Heart left ventricle (tissue), 13 donors: ENCODE data around the gene RAD51B.

ENCODE experiments used
- POLR2A ChIP-seq, 2 donors: fragments of 450-650 bp; IDR thresholded peaks; one replicate each; pipeline ENCODE4 v1.6.1; 2017; ENCODE audit warnings: antibody characterized with exemption in 2 of 2, mild to moderate bottlenecking in 2 of 2, moderate library complexity in 2 of 2
- TF ChIP-seq, protein P1 (sequence below), 12 donors: fragments of 200-600 bp; sonication (generic) in 4 of 12; IDR thresholded peaks; one replicate each; pipeline versions ENCODE4 v1.5.0 to v1.8.0; 2018 to 2022; ENCODE audit warnings: antibody characterized with exemption in 12 of 12, mild to moderate bottlenecking in 5 of 12
- donor health status: ischemic (EF 13 %, LVEDD 7.1; RV severe dilation, severe dysfunction).
- donor health status: DM: no; HTN: yes; CAD: no.
- donor health status: DM: no; HTN: no; CAD: no.
- donor health status: ischemic (EF 25% LVEDD 6.9; RV normal size, moderate dysfunction).
- donor health status: ischemic (EF 25% LVEDD 5.7; RV mildly dilated, moderate dysfunction).
- donor health status: ischemic (EF 35%, LVEDD 5.7; RV mildly dilated, moderate dysfunction).
- donor health status: nonischemic (EF 11% LVEDD 7.7; RV severe dilation, severe dysfunction).
- donor health status: DM: yes; HTN: yes; CAD: no.
- donor health status: PGD.
- donor health status: ischemic (EF 29% LVEDD 5.4; RV normal size, mild dysfunction).
- donor health status: nonischemic (EF 23%, LVEDD 6.1; RV moderate dilation, normal function).

DNA sequence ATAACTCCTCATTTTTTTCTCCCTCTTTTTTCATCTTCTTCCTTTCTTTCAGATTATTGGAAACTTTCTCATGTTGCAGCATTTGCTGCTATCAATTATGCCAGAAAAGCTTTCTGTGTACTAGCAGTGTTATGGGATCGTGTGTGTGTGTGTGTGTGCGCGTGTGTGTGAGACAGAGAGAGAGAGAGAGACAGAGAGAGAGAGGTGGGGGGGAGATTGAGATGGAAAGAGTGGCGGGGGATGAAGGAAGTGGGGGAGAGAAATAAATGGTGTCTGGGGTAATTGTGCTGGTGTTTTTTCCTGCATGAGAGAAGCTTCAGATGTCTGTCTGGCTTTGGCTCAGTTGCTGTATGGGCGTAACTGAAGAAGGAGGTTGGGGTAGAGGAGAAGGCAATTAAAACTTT is 268.9 kb downstream of the RAD51B start:
- TF ChIP-seq, protein P1, sequence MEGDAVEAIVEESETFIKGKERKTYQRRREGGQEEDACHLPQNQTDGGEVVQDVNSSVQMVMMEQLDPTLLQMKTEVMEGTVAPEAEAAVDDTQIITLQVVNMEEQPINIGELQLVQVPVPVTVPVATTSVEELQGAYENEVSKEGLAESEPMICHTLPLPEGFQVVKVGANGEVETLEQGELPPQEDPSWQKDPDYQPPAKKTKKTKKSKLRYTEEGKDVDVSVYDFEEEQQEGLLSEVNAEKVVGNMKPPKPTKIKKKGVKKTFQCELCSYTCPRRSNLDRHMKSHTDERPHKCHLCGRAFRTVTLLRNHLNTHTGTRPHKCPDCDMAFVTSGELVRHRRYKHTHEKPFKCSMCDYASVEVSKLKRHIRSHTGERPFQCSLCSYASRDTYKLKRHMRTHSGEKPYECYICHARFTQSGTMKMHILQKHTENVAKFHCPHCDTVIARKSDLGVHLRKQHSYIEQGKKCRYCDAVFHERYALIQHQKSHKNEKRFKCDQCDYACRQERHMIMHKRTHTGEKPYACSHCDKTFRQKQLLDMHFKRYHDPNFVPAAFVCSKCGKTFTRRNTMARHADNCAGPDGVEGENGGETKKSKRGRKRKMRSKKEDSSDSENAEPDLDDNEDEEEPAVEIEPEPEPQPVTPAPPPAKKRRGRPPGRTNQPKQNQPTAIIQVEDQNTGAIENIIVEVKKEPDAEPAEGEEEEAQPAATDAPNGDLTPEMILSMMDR (IDR thresholded peaks at IDR 0.05): no peak
- no peak for TF ChIP-seq POLR2A (IDR thresholded peaks at IDR 0.05)
